ENCODE results near the gene ACVR1C.

DNA sequence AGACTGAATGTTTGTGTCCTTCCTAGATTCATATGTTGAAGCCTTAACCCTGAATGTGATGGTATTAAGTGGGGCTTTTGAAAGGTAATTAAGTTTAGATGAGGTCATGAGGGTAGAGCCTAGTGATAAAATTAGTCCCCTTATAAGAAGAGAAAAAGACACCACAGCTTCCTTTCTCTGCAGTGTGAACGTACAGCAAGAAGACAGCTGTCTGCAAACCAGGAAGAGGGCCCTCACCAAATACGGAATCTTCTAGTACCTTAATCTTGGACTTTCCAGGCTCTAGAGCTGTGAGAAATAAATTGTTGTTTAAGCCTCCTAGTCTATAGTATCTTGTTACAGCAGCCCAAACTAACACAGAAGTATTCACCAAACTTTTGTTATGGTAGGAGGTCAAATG lies 127.6 kb downstream of the ACVR1C start:
- TF ChIP-seq POLR2A (IDR thresholded peaks at IDR 0.05): no peak
- TF ChIP-seq, protein P1, sequence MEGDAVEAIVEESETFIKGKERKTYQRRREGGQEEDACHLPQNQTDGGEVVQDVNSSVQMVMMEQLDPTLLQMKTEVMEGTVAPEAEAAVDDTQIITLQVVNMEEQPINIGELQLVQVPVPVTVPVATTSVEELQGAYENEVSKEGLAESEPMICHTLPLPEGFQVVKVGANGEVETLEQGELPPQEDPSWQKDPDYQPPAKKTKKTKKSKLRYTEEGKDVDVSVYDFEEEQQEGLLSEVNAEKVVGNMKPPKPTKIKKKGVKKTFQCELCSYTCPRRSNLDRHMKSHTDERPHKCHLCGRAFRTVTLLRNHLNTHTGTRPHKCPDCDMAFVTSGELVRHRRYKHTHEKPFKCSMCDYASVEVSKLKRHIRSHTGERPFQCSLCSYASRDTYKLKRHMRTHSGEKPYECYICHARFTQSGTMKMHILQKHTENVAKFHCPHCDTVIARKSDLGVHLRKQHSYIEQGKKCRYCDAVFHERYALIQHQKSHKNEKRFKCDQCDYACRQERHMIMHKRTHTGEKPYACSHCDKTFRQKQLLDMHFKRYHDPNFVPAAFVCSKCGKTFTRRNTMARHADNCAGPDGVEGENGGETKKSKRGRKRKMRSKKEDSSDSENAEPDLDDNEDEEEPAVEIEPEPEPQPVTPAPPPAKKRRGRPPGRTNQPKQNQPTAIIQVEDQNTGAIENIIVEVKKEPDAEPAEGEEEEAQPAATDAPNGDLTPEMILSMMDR (IDR thresholded peaks at IDR 0.05): no peak
